HG03442 (cell line): ENCODE data around the gene PPP2R5B.

Experiments
- ATAC-seq: cut with Tn5 transposase; IDR thresholded peaks from one replicate; pipeline ENCODE4 v1.9.1; 2021; ENCODE audit warnings: mild to moderate bottlenecking, moderate library complexity; ENCODE audit not compliant: unreplicated experiment

The PPP2R5B gene

GRCh38 chr11:64928957-64929356 lies 4.5 kb downstream of the PPP2R5B start:
- ATAC-seq, result no peak

- ATAC-seq, result no peak
Observed at GRCh38 chr11:64929625-64930024, 5.1 kb downstream of the PPP2R5B start.

- ATAC-seq, result no peak
Observed at GRCh38 chr11:64930340-64930739, 5.9 kb downstream of the PPP2R5B start.

GRCh38 chr11:64931290-64931689 lies 6.8 kb downstream of the PPP2R5B start:
- no peak for ATAC-seq

- ATAC-seq, result no peak
Observed at GRCh38 chr11:64932324-64932723, 7.8 kb downstream of the PPP2R5B start.

- ATAC-seq, result no peak
Observed at GRCh38 chr11:64933213-64933934, 8.9 kb downstream of the PPP2R5B start.

GRCh38 chr11:64933935-64934681 lies 9.6 kb downstream of the PPP2R5B start:
- ATAC-seq, result no peak

GRCh38 chr11:64934682-64935358 lies 10.3 kb downstream of the PPP2R5B start:
- no peak for ATAC-seq

GRCh38 chr11:64935359-64936081 lies 11.0 kb downstream of the PPP2R5B start, which contains the start of gene GPHA2:
Gene GPHA2 (minus strand): TSS chr11:64935893. CDS start chr11:64935460, 433 bp downstream.
- no peak for ATAC-seq

- no peak for ATAC-seq
Observed at GRCh38 chr11:64936539-64936938, 12.1 kb downstream of the PPP2R5B start.

GRCh38 chr11:64947208-64947814 lies 22.8 kb downstream of the PPP2R5B start:
- no peak for ATAC-seq

GRCh38 chr11:64951529-64951928 lies 27.0 kb downstream of the PPP2R5B start:
- ATAC-seq, result no peak

- ATAC-seq, result no peak
Observed at GRCh38 chr11:64954201-64954600, 29.7 kb downstream of the PPP2R5B start.

GRCh38 chr11:64959498-64959897 lies 35.0 kb downstream of the PPP2R5B start:
- no peak for ATAC-seq

GRCh38 chr11:64960719-64961118 lies 36.2 kb downstream of the PPP2R5B start:
- ATAC-seq, result no peak

GRCh38 chr11:64963072-64963631 lies 38.7 kb downstream of the PPP2R5B start:
- ATAC-seq, result no peak

GRCh38 chr11:64967375-64967774 lies 42.9 kb downstream of the PPP2R5B start:
- no peak for ATAC-seq

GRCh38 chr11:64969209-64969608 lies 44.7 kb downstream of the PPP2R5B start:
- ATAC-seq, result no peak

- ATAC-seq, result no peak
Observed at GRCh38 chr11:64970731-64971151, 46.3 kb downstream of the PPP2R5B start.
